Activated CD8-positive, alpha-beta T cell treated with anti-CD3 and anti-CD28 coated beads for 36 hours (primary cell): ENCODE measurements around the gene TMCO4. TPM values are rescaled to one million over a fixed set of nuclear protein-coding genes. Genes with fewer than 3 reads are reported as not detected.
A peak's percentile ranks its signal among the peaks of the same experiment; 100 is the strongest.

Source experiments
- ATAC-seq: fragments of 200-7000 bp; cut with Tn5 transposase; one replicate; pipeline ENCODE4 v1.10.0; 2021; ENCODE audit warnings: mild to moderate bottlenecking, moderate library complexity
- CTCF ChIA-PET: fragments of 350-600 bp; sonication (Branson Sonifier 250); formaldehyde crosslinking; loops from one replicate; lab custom pipeline; 2021; ENCODE audit warnings: antibody characterized with exemption; lab: Charles Lee
- POLR2A ChIA-PET: fragments of 350-600 bp; sonication (Branson Sonifier 250); formaldehyde crosslinking; loops from one replicate; lab custom pipeline; 2021; ENCODE audit warnings: antibody characterized with exemption; lab: Charles Lee
- DNase-seq: peaks from one replicate; pipeline ENCODE4 v3.0.0-alpha.2; 2020
- H3K27ac Mint-ChIP-seq: one replicate; pipeline ENCODE4 v1.8.0; 2021; ENCODE audit warnings: mild to moderate bottlenecking, mixed read lengths
- H3K27me3 Mint-ChIP-seq: one replicate; pipeline ENCODE4 v1.8.0; 2021; ENCODE audit warnings: mixed read lengths
- H3K36me3 Mint-ChIP-seq: one replicate; pipeline ENCODE4 v1.8.0; 2021; ENCODE audit warnings: low read depth, mixed read lengths
- H3K4me1 Mint-ChIP-seq: one replicate; pipeline ENCODE4 v1.8.0; 2021; ENCODE audit warnings: low read depth, mixed read lengths
- H3K4me3 Mint-ChIP-seq: one replicate; pipeline ENCODE4 v1.8.0; 2021; ENCODE audit warnings: mild to moderate bottlenecking, moderate library complexity, mixed read lengths
- H3K9me3 Mint-ChIP-seq: one replicate; pipeline ENCODE4 v1.8.0; 2021; ENCODE audit warnings: mixed read lengths
- CTCF ChIP-seq: fragments of 200-600 bp; IDR thresholded peaks from one replicate; pipeline ENCODE4 v1.8.0; 2022; ENCODE audit warnings: antibody characterized with exemption, mild to moderate bottlenecking
- intact Hi-C: fragments of 100-400 bp; cut with micrococcal nuclease; formaldehyde crosslinking; loops from one replicate; pipeline ENCODE4 v1.10.0; 2022
- total RNA-seq, 2 experiments: library from RNA; stranded (reverse); gene quantifications; one replicate each; pipeline ENCODE4 v1.2.3, GENCODE V29; 2021

Gene TMCO4
- total RNA-seq, 2 experiments from 2014 or later: 10.8 to 13.2 TPM

- no peak for ATAC-seq
- ChIA-PET POLR2A (interaction anchor here (1.1 kb wide), 1 partner anchor 19 kb away, joined by 3 read pairs; no protein-coding TSS in a partner anchor), CTCF (interaction anchor here (1.5 to 3.5 kb wide), 2 partner anchors 19 to 24 kb away, joined by 3 to 21 read pairs; no protein-coding TSS in a partner anchor)
- Mint-ChIP-seq H3K36me3 (no peaks in the 10 kb centered on the region), H3K4me1 (no peaks in the 10 kb centered on the region), H3K9me3 (no peaks in the 10 kb centered on the region), H3K4me3 (no peak overlapping the region), H3K27me3 (no peaks in the 10 kb centered on the region), H3K27ac (no peak overlapping the region)
- no peak for TF ChIP-seq CTCF
- intact Hi-C loops: no loop called here
- no peak for DNase-seq
Measured at GRCh38 chr1:19680644-19681043, 119.1 kb downstream of the TMCO4 start.

GRCh38 chr1:19679691-19680090, 120.0 kb downstream of the TMCO4 start:
- intact Hi-C loops: no loop called here
- DNase-seq (no peak), ATAC-seq (no peak)
- peaks cover 3% of the 10 kb centered on the region for H3K27me3 Mint-ChIP-seq
- H3K4me3 Mint-ChIP-seq: no peak overlapping the region
- H3K27ac Mint-ChIP-seq: no peak overlapping the region
- H3K36me3 Mint-ChIP-seq: no peaks in the 10 kb centered on the region
- ChIA-PET CTCF (interaction anchor here (3.5 kb wide), 1 partner anchor 18 kb away, joined by 21 read pairs; no protein-coding TSS in a partner anchor), POLR2A (interaction anchor here (1.1 kb wide), 1 partner anchor 18 kb away, joined by 3 read pairs; no protein-coding TSS in a partner anchor)
- no peak for TF ChIP-seq CTCF
- H3K9me3 Mint-ChIP-seq: no peaks in the 10 kb centered on the region
- H3K4me1 Mint-ChIP-seq: no peaks in the 10 kb centered on the region

GRCh38 chr1:19678931-19679453, 120.7 kb downstream of the TMCO4 start:
- POLR2A ChIA-PET: no interaction called here
- CTCF ChIA-PET: no interaction called here
- no peak for TF ChIP-seq CTCF

GRCh38 chr1:19678493-19678892, 121.2 kb downstream of the TMCO4 start:
- Mint-ChIP-seq H3K27ac (no peak overlapping the region), H3K4me3 (no peak overlapping the region), H3K36me3 (no peaks in the 10 kb centered on the region), H3K9me3 (no peaks in the 10 kb centered on the region), H3K4me1 (no peaks in the 10 kb centered on the region), H3K27me3 (peaks cover 4% of the 10 kb centered on the region)
- intact Hi-C loops: no loop called here
- DNase-seq (no peak), ATAC-seq (no peak)
- POLR2A ChIA-PET: interaction anchor here (0.6 kb wide), 1 partner anchor 198 kb away, joined by 3 read pairs; no protein-coding TSS in a partner anchor
- CTCF ChIA-PET: interaction anchor here (0.7 kb wide), 1 partner anchor 24 kb away, joined by 3 read pairs; no protein-coding TSS in a partner anchor
- no peak for TF ChIP-seq CTCF

More at GRCh38 chr1:19678931-19679453, 120.7 kb downstream of the TMCO4 start:
- intact Hi-C loops: no loop called here
- H3K4me3 Mint-ChIP-seq: no peak overlapping the region
- no peak for ATAC-seq
- H3K27ac Mint-ChIP-seq: no peak overlapping the region
- no peaks in the 10 kb centered on the region for H3K36me3 Mint-ChIP-seq
- DNase-seq: no peak
- H3K27me3 Mint-ChIP-seq: peaks cover 4% of the 10 kb centered on the region
- H3K4me1 Mint-ChIP-seq: no peaks in the 10 kb centered on the region
- H3K9me3 Mint-ChIP-seq: no peaks in the 10 kb centered on the region

GRCh38 chr1:19676438-19676922, 123.2 kb downstream of the TMCO4 start:
- H3K27me3 Mint-ChIP-seq: peaks cover 4% of the 10 kb centered on the region
- DNase-seq (peak; percentile 49), ATAC-seq (peak; percentile 47)
- POLR2A ChIA-PET: interaction anchor here (0.5 to 1.5 kb wide), 2 partner anchors 9 to 439 kb away, joined by 3 to 8 read pairs; no protein-coding TSS in a partner anchor
- CTCF ChIA-PET: interaction anchor here (0.9 to 2.4 kb wide), 2 partner anchors 14 to 28 kb away, joined by 3 to 10 read pairs; no protein-coding TSS in a partner anchor
- H3K36me3 Mint-ChIP-seq: no peaks in the 10 kb centered on the region
- no peak overlapping the region for H3K27ac Mint-ChIP-seq
- H3K4me3 Mint-ChIP-seq: no peak overlapping the region
- intact Hi-C loops: no loop called here
- no peak for TF ChIP-seq CTCF
- H3K9me3 Mint-ChIP-seq: no peaks in the 10 kb centered on the region
- no peaks in the 10 kb centered on the region for H3K4me1 Mint-ChIP-seq
